GM20000 (cell line): ENCODE results near the gene EIF6.

ENCODE experiments used
- DNase-seq: peaks from one replicate; pipeline ENCODE4 v3.0.0; 2012; ENCODE audit warnings: low spot score
- CTCF ChIP-seq: IDR thresholded peaks from 2 replicates; pipeline ENCODE4 v1.5.1; 2012; ENCODE audit warnings: mild to moderate bottlenecking, control low read depth; ENCODE audit errors: extremely low read depth, missing control alignments

EIF6 gene

GRCh38 chr20:35286899-35287508 is 2.4 kb upstream of the EIF6 start:
- TF ChIP-seq CTCF: no peak
- DNase-seq: no peak

GRCh38 chr20:35286077-35286898 is 1.7 kb upstream of the EIF6 start:
- no peak for DNase-seq
- no peak for TF ChIP-seq CTCF

- no peak for DNase-seq
- TF ChIP-seq CTCF: no peak
These were observed 1.2 kb upstream of the EIF6 start for GRCh38 chr20:35285806-35286076.

- no peak for TF ChIP-seq CTCF
- no peak for DNase-seq
These were observed 627 bp upstream of the EIF6 start for GRCh38 chr20:35284992-35285805.

GRCh38 chr20:35283441-35284266 is 918 bp downstream of the EIF6 start:
- TF ChIP-seq CTCF: no peak
- no peak for DNase-seq

GRCh38 chr20:35281506-35282101 is 3.0 kb downstream of the EIF6 start:
- no peak for TF ChIP-seq CTCF
- DNase-seq: no peak
